ENCODE results near the gene SNAI1.
"Not testable (repeated sequence)": the region's sequence is repeated elsewhere in the genome, so short reads cannot be mapped to it uniquely, and the experiment has no call there.

GRCh38 chr20:50011597-50011996, 28.8 kb downstream of the SNAI1 start:
- not testable (repeated sequence) for TF ChIP-seq POLR2A, CTCF (IDR thresholded peaks at IDR 0.05)

Measured in suprapubic skin (tissue), 3 donors.